GM12865 (cell line): ENCODE results near the gene SUSD4.

Source experiments
- DNase-seq: peaks from one replicate; pipeline ENCODE4 v3.0.0; 2010; ENCODE audit warnings: low read depth
- H3K4me3 ChIP-seq: 2 replicates; pipeline ENCODE4 v1.5.1; 2011; ENCODE audit warnings: mild to moderate bottlenecking, low read depth, low read length, control low read depth
- TF ChIP-seq, protein P1 (sequence below): IDR thresholded peaks from 2 replicates; pipeline ENCODE4 v1.5.1; 2011; ENCODE audit warnings: low read length, control low read depth, low read depth, inconsistent platforms; ENCODE audit not compliant: insufficient read depth; ENCODE audit errors: missing control alignments

Gene SUSD4

DNA sequence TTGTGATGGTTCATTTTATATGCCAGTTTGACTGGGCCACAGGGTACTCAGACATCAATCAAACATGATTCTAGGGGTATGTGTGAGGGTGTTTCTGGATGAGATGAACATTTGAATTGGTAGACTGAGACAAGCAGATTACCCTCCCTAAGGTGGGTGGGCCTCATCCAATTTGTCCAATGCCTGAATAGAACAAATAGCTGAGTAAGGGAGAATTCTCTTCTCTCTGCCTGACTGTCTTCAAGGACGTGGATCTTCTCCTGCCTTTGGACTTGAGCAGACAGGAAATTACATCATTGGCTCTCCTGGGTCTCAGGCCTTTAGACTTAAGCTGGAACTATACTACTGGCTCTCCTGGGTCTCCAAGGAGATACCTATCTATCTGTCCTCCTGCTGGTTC lies 64.4 kb downstream of the SUSD4 start:
- H3K4me3 ChIP-seq: no peak overlapping the region
- no peak for DNase-seq
- TF ChIP-seq, protein P1, sequence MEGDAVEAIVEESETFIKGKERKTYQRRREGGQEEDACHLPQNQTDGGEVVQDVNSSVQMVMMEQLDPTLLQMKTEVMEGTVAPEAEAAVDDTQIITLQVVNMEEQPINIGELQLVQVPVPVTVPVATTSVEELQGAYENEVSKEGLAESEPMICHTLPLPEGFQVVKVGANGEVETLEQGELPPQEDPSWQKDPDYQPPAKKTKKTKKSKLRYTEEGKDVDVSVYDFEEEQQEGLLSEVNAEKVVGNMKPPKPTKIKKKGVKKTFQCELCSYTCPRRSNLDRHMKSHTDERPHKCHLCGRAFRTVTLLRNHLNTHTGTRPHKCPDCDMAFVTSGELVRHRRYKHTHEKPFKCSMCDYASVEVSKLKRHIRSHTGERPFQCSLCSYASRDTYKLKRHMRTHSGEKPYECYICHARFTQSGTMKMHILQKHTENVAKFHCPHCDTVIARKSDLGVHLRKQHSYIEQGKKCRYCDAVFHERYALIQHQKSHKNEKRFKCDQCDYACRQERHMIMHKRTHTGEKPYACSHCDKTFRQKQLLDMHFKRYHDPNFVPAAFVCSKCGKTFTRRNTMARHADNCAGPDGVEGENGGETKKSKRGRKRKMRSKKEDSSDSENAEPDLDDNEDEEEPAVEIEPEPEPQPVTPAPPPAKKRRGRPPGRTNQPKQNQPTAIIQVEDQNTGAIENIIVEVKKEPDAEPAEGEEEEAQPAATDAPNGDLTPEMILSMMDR: no peak

DNA sequence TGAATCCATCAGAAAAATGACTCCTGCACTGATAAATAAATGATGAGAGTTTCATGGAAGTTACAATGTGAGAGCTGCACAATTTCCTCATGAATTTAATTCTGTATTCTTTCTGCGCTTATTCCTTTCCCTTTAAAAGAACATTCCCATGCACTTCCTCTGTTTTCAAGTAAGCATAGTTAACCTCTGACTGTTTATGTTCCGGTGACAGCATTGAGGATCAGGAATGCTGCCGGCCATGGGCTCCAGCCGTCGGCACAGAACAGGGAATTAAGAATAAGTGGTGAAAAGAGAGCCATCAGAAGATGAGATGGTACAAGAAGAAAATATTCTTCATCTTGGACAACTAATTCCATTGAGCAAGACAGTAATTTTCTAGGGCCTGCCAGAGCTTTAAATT lies 65.3 kb downstream of the SUSD4 start:
- no peak for DNase-seq
- H3K4me3 ChIP-seq: no peak overlapping the region
- TF ChIP-seq, protein P1: no peak

DNA sequence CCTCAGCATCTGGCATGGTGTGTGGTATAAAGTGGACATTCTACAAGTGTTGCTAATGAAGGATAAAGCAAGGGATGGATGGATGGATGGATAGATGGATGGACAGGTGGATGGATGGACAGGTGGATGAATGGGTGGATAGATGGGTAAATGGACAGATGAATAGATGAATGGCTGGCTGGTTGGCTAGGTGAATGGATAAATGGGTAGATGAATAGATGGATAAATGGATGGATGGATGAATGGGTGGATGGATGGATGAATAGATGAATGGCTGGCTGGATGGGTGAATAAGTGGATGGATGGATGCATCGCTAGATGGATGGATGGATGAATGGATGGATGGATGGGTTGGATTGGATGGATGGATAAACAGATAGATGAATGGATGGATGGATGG lies 66.2 kb downstream of the SUSD4 start:
- DNase-seq: no peak
- H3K4me3 ChIP-seq: no peak overlapping the region
- TF ChIP-seq, protein P1: no peak

DNA sequence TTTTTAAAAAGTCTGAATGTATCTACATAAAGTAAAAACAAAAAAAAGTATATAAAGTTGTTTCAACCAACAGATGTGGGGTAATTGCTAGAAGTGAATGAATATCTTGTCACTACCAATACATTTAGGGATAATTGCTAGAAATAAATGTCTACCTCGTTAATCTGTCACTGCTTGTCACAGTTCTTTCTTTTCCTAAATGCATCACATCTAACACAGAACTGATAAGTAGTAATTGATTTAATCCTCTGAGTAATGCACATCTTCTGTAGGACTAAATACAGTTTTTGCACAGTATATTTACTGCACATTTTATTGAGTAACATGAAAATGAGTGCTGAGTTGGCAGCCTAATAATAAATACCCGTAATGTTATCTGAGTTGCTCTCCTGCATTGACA lies 72.2 kb downstream of the SUSD4 start:
- TF ChIP-seq, protein P1: no peak
- no peak overlapping the region for H3K4me3 ChIP-seq
- no peak for DNase-seq

DNA sequence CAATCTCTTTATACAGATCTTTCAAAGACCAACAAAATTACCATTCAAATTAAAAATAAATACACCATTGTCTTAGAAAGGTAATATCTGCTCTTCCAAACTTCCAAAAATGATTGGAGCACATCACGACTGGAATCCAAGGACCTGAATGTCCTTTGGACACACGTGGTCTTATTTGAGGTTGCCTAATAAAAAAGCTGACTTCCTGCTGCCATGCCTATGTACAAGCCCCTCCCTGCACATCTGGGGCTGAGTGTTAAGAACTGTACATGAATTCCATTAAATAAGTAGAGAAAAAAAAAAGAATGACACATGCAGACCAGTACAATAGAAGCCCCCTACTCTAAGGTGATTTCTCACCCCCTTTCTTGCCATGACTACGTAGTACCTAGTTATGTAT lies 73.6 kb downstream of the SUSD4 start:
- no peak overlapping the region for H3K4me3 ChIP-seq
- DNase-seq: no peak
- TF ChIP-seq, protein P1: no peak

DNA sequence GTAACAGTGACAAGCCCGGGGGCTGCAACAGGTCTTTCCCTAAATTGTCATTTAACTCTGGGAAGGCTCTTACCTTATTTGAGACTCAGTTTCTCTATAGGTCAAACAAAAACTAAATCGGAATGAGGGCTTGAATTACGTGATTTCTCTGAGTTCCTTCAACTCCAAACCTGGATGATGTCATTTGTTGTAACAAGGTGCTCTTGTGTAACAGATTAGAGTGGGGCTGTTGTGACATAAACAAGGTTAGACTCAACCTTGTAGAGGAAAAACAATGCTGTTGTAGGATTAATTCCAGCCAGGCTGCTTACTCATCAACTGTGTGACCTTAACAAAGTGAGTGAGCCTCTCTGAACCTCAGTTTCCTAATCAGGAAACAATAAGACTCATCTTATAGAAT lies 74.4 kb downstream of the SUSD4 start:
- no peak for DNase-seq
- no peak overlapping the region for H3K4me3 ChIP-seq
- TF ChIP-seq, protein P1: no peak

DNA sequence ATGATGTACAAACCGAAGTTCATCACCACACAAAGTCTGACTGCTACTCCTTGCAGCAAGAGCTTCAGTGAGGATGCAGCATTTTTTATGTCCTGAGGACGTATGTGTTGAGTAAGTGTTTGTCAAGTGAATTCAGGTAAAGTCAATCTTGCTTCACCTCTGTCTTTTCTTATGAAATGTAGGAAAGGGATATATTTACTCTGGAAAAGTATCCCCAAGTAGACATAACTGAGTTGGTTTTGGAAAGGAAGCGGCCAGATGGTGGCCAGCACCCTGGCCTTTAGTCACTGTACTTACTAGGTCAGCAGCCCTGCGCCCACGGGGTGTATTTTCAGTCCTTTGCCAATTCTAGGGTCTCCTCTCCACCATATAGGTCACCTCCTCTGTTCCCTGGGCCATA lies 75.2 kb downstream of the SUSD4 start:
- no peak for DNase-seq
- no peak overlapping the region for H3K4me3 ChIP-seq
- TF ChIP-seq, protein P1: no peak
